ENCODE data around the gene HDGFL1. TPM values are rescaled to one million over a fixed set of nuclear protein-coding genes. Genes with fewer than 3 reads are reported as not detected.

The HDGFL1 gene
- total RNA-seq, 1 donor from 2014 or later, result not detected

GRCh38 chr6:22579439-22579838 lies 10.1 kb downstream of the HDGFL1 start:
- H3K27me3 ChIP-seq, result no peaks in the 10 kb centered on the region
- no peaks in the 10 kb centered on the region for H3K36me3 ChIP-seq
- H3K4me1 ChIP-seq, result no peaks in the 10 kb centered on the region
- no peak overlapping the region for H3K27ac ChIP-seq
- intact Hi-C loops (cut with DNase I), result no loop called here
- TF ChIP-seq, protein P1, sequence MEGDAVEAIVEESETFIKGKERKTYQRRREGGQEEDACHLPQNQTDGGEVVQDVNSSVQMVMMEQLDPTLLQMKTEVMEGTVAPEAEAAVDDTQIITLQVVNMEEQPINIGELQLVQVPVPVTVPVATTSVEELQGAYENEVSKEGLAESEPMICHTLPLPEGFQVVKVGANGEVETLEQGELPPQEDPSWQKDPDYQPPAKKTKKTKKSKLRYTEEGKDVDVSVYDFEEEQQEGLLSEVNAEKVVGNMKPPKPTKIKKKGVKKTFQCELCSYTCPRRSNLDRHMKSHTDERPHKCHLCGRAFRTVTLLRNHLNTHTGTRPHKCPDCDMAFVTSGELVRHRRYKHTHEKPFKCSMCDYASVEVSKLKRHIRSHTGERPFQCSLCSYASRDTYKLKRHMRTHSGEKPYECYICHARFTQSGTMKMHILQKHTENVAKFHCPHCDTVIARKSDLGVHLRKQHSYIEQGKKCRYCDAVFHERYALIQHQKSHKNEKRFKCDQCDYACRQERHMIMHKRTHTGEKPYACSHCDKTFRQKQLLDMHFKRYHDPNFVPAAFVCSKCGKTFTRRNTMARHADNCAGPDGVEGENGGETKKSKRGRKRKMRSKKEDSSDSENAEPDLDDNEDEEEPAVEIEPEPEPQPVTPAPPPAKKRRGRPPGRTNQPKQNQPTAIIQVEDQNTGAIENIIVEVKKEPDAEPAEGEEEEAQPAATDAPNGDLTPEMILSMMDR (IDR thresholded peaks at IDR 0.05), result no peak
- no peak overlapping the region for H3K4me3 ChIP-seq
- H3K9me3 ChIP-seq, result no peaks in the 10 kb centered on the region
- DNase-seq (ENCODE audit: low spot score in 2 of 2), result no peak

DNA sequence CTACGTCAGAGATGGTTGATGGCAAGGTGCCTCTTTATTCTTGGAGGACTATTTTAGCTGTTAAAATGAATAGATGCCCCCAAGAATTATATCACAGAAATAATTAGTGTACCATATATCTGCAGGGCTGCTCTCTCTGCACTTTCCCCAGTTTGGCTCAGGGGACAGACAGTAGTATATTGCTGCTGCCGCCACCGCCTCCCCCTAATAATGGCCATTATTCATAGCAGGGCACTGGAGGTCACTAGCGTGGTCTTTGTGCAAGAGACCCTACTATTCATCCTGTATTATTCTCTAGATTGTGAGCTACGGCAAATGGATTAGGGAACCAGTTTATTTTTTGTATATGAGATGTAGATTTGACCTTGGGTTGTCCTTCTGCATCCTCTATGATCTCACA lies 11.0 kb downstream of the HDGFL1 start:
- H3K36me3 ChIP-seq, result no peaks in the 10 kb centered on the region
- intact Hi-C loops (cut with DNase I), result no loop called here
- H3K4me1 ChIP-seq, result no peaks in the 10 kb centered on the region
- no peak overlapping the region for H3K4me3 ChIP-seq
- no peak for DNase-seq (ENCODE audit: low spot score in 2 of 2)
- no peak overlapping the region for H3K27ac ChIP-seq
- H3K9me3 ChIP-seq, result no peaks in the 10 kb centered on the region
- TF ChIP-seq, protein P1 (IDR thresholded peaks at IDR 0.05), result no peak
- no peaks in the 10 kb centered on the region for H3K27me3 ChIP-seq

GRCh38 chr6:22582417-22583205 lies 13.2 kb downstream of the HDGFL1 start:
- TF ChIP-seq, protein P1 (IDR thresholded peaks at IDR 0.05), result no peak
- no peaks in the 10 kb centered on the region for H3K9me3 ChIP-seq
- no peak overlapping the region for H3K27ac ChIP-seq
- no peak for DNase-seq (ENCODE audit: low spot score in 2 of 2)
- H3K36me3 ChIP-seq, result no peaks in the 10 kb centered on the region
- H3K4me1 ChIP-seq, result no peaks in the 10 kb centered on the region
- no peaks in the 10 kb centered on the region for H3K27me3 ChIP-seq
- intact Hi-C loops (cut with DNase I), result no loop called here
- no peak overlapping the region for H3K4me3 ChIP-seq

DNA sequence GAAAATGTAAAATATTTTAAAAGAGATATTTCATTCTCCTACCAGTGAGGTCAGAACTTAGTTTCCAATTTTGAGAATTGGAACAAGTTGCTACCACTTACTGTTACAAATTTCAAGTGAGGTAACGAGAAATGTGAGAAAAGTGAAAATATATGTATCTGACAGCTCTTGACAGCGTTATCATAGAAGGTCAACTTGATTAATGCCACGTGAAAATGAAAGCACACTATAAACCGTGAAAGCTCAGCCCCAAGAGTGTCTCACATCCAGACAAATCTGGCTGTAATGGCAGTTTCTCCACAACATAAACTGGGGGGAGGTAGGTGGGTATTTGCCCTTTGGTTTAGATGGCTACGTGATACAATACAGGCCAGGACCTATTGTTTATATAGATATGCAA lies 13.9 kb downstream of the HDGFL1 start:
- H3K9me3 ChIP-seq, result no peaks in the 10 kb centered on the region
- intact Hi-C loops (cut with DNase I), result no loop called here
- H3K4me3 ChIP-seq, result no peak overlapping the region
- H3K36me3 ChIP-seq, result no peaks in the 10 kb centered on the region
- no peak overlapping the region for H3K27ac ChIP-seq
- no peaks in the 10 kb centered on the region for H3K27me3 ChIP-seq
- TF ChIP-seq, protein P1 (IDR thresholded peaks at IDR 0.05), result no peak
- DNase-seq (ENCODE audit: low spot score in 2 of 2), result no peak
- H3K4me1 ChIP-seq, result no peaks in the 10 kb centered on the region

GRCh38 chr6:22583927-22584326 lies 14.6 kb downstream of the HDGFL1 start:
- intact Hi-C loops (cut with DNase I), result no loop called here
- H3K27me3 ChIP-seq, result no peaks in the 10 kb centered on the region
- no peaks in the 10 kb centered on the region for H3K4me1 ChIP-seq
- TF ChIP-seq, protein P1 (IDR thresholded peaks at IDR 0.05), result no peak
- no peak overlapping the region for H3K4me3 ChIP-seq
- no peaks in the 10 kb centered on the region for H3K9me3 ChIP-seq
- H3K27ac ChIP-seq, result no peak overlapping the region
- DNase-seq (ENCODE audit: low spot score in 2 of 2), result no peak
- H3K36me3 ChIP-seq, result no peaks in the 10 kb centered on the region

Measured in ascending aorta (tissue), 2 donors.